NOMO-1 treated with dmso at 0.1 percent for 144 hours (cell line): ENCODE results near the gene IFITM10.

Experiments used
- DNase-seq: peaks from one replicate; lab custom pipeline; 2025; ENCODE audit not compliant: unreplicated experiment; lab: John Stamatoyannopoulos, UW

IFITM10 gene

GRCh38 chr11:1753229-1753928 is 3.0 kb upstream of the IFITM10 start:
- no peak for DNase-seq

GRCh38 chr11:1752907-1753228 is 2.5 kb upstream of the IFITM10 start:
- no peak for DNase-seq

- DNase-seq = no peak
These were observed 1.9 kb upstream of the IFITM10 start for GRCh38 chr11:1751999-1752906.

GRCh38 chr11:1751531-1751921 is 1.1 kb upstream of the IFITM10 start:
- DNase-seq = no peak

GRCh38 chr11:1750840-1751530 is 590 bp upstream of the IFITM10 start:
- no peak for DNase-seq

- DNase-seq = no peak
These were observed 722 bp downstream of the IFITM10 start for GRCh38 chr11:1749395-1750351.

- no peak for DNase-seq
These were observed 1.6 kb downstream of the IFITM10 start for GRCh38 chr11:1748636-1749394.

- no peak for DNase-seq
These were observed 2.4 kb downstream of the IFITM10 start for GRCh38 chr11:1747753-1748635.

- DNase-seq = no peak
These were observed 3.2 kb downstream of the IFITM10 start for GRCh38 chr11:1746956-1747752.

GRCh38 chr11:1746511-1746931 is 3.9 kb downstream of the IFITM10 start:
- no peak for DNase-seq

GRCh38 chr11:1745701-1746320 is 4.6 kb downstream of the IFITM10 start:
- no peak for DNase-seq

- DNase-seq = no peak
These were observed 5.3 kb downstream of the IFITM10 start for GRCh38 chr11:1744891-1745700.

- DNase-seq = no peak
These were observed 6.1 kb downstream of the IFITM10 start for GRCh38 chr11:1744137-1744886.

GRCh38 chr11:1743585-1744136 is 6.7 kb downstream of the IFITM10 start:
- no peak for DNase-seq

GRCh38 chr11:1742869-1743584 is 7.4 kb downstream of the IFITM10 start:
- no peak for DNase-seq
